H1 (cell line): ENCODE results near the gene KRT27. TPM values are rescaled to one million over a fixed set of nuclear protein-coding genes. Genes with fewer than 3 reads are reported as not detected.

Experiments used
- CTCF ChIA-PET: fragments of 300-600 bp; sonication (Branson Sonifier 250); formaldehyde crosslinking; loops from one replicate; lab custom pipeline; 2021; ENCODE audit not compliant: partially characterized antibody; lab: Charles Lee
- POLR2A ChIA-PET: fragments of 300-600 bp; sonication (Branson Sonifier 250); formaldehyde crosslinking; loops from one replicate; lab custom pipeline; 2021; ENCODE audit warnings: inconsistent platforms; ENCODE audit not compliant: partially characterized antibody; lab: Charles Lee
- DNase-seq, 2 experiments: peaks; one replicate each; pipeline versions ENCODE4 v3.0.0 to v3.0.0-alpha.2; 2010 to 2022; ENCODE audit warnings: low spot score in 2 of 2, low read depth in 1 of 2, mixed read lengths in 1 of 2
- FAIRE-seq: peaks from 2 replicates; lab custom pipeline; 2011; peaks lifted over from hg19 to GRCh38; lab: Jason Lieb, UNC
- H2AFZ ChIP-seq: 2 replicates; pipeline ENCODE4 v1.8.1; 2012; ENCODE audit warnings: low read length, inconsistent platforms
- H2AK5ac ChIP-seq: 2 replicates; pipeline ENCODE4 v1.6.1; 2013; ENCODE audit warnings: low read depth, low read length
- H2BK120ac ChIP-seq: replicated peaks from 2 replicates; pipeline ENCODE3; 2013; ENCODE audit warnings: low read depth, low read length, inconsistent platforms
- H2BK12ac ChIP-seq: 2 replicates; pipeline ENCODE4 v1.6.1; 2013; ENCODE audit warnings: low read depth, low read length
- H2BK15ac ChIP-seq: 2 replicates; pipeline ENCODE4 v1.6.1; 2013; ENCODE audit warnings: low read length
- H2BK20ac ChIP-seq: 2 replicates; pipeline ENCODE4 v1.6.1; 2013; ENCODE audit warnings: low read length
- H2BK5ac ChIP-seq: 2 replicates; pipeline ENCODE4 v1.6.1; 2013; ENCODE audit warnings: low read depth, low read length
- H3K14ac ChIP-seq: 2 replicates; pipeline ENCODE4 v1.6.1; 2013; ENCODE audit warnings: inconsistent platforms; ENCODE audit not compliant: insufficient read length
- H3K18ac ChIP-seq: 2 replicates; pipeline ENCODE4 v1.6.1; 2013; ENCODE audit warnings: low read length; ENCODE audit errors: extremely low read depth
- H3K23ac ChIP-seq: 2 replicates; pipeline ENCODE4 v1.6.1; 2013; ENCODE audit warnings: inconsistent platforms; ENCODE audit not compliant: insufficient read length
- H3K23me2 ChIP-seq: 2 replicates; pipeline ENCODE4 v1.6.1; 2013; ENCODE audit warnings: low read depth, low read length
- H3K27ac ChIP-seq: 2 replicates; pipeline ENCODE4 v1.6.1; 2011; ENCODE audit warnings: low read depth, low read length, inconsistent platforms
- H3K27me3 ChIP-seq, 4 experiments: replicated peaks in 1 of 4; 1 replicate in 1 of 4; 2 replicates in 3 of 4; pipeline versions ENCODE4 v1.6.1 to v1.8.1; 2011 to 2013; ENCODE audit warnings: low read length in 3 of 4, mild to moderate bottlenecking in 3 of 4, inconsistent platforms in 2 of 4, mixed read lengths in 2 of 4, moderate library complexity in 1 of 4; ENCODE audit not compliant: control insufficient read depth in 3 of 4, insufficient read depth in 3 of 4; ENCODE audit errors: extremely low read depth in 1 of 4
- H3K36me3 ChIP-seq, 4 experiments: 2 replicates each; pipeline versions ENCODE4 v1.6.1 to v1.8.1; 2011 to 2013; ENCODE audit warnings: mild to moderate bottlenecking in 4 of 4, low read length in 3 of 4, moderate library complexity in 2 of 4, control low read depth in 1 of 4, inconsistent platforms in 1 of 4; ENCODE audit not compliant: insufficient read depth in 4 of 4, control insufficient read depth in 2 of 4
- H3K4ac ChIP-seq: replicated peaks from 2 replicates; pipeline ENCODE3; 2013; ENCODE audit warnings: low read length, low read depth, mixed read lengths, inconsistent platforms; ENCODE audit not compliant: insufficient read length
- H3K4me1 ChIP-seq, 4 experiments: replicated peaks in 1 of 4; 1 replicate in 1 of 4; 2 replicates in 3 of 4; pipeline versions ENCODE4 v1.6.1 to v1.8.1; 2011 to 2013; ENCODE audit warnings: low read length in 3 of 4, inconsistent platforms in 2 of 4, mixed read lengths in 1 of 4; ENCODE audit not compliant: insufficient read depth in 4 of 4, control insufficient read depth in 3 of 4
- H3K4me2 ChIP-seq, 2 experiments: 2 replicates each; pipeline versions ENCODE4 v1.6.1 to v1.8.1; 2011 to 2013; ENCODE audit warnings: low read depth in 2 of 2, low read length in 2 of 2, control low read depth in 1 of 2, inconsistent platforms in 1 of 2, mild to moderate bottlenecking in 1 of 2; ENCODE audit not compliant: insufficient read depth in 1 of 2
- H3K4me3 ChIP-seq, 4 experiments: fragments of 200-600, 300-600 bp in 1 of 4; sonication (generic), shearing (Covaris generic), sonication (Bioruptor Twin) in 1 of 4; 2 replicates each; pipeline versions ENCODE4 v1.5.1 to v1.8.1; 2011 to 2016; ENCODE audit warnings: low read length in 4 of 4, low read depth in 3 of 4, control low read depth in 2 of 4, inconsistent platforms in 2 of 4, mild to moderate bottlenecking in 2 of 4, mixed read lengths in 1 of 4, moderate library complexity in 1 of 4; ENCODE audit not compliant: insufficient read depth in 2 of 4; ENCODE audit errors: extremely low read depth in 1 of 4
- H3K56ac ChIP-seq: replicated peaks from 2 replicates; pipeline ENCODE3; 2013; ENCODE audit warnings: low read depth, mild to moderate bottlenecking, mixed read lengths, low read length, inconsistent platforms; ENCODE audit not compliant: insufficient read length
- H3K79me1 ChIP-seq: 2 replicates; pipeline ENCODE4 v1.6.1; 2013; ENCODE audit warnings: low read depth, low read length, control low read depth
- H3K79me2 ChIP-seq, 2 experiments: 2 replicates each; pipeline versions ENCODE4 v1.6.1 to v1.8.1; 2012 to 2013; ENCODE audit warnings: low read length in 2 of 2, mild to moderate bottlenecking in 2 of 2, inconsistent platforms in 1 of 2; ENCODE audit not compliant: insufficient read depth in 2 of 2, control insufficient read depth in 1 of 2
- H3K9ac ChIP-seq, 4 experiments: replicated peaks in 1 of 4; 1 replicate in 1 of 4; 2 replicates in 3 of 4; pipeline versions ENCODE4 v1.6.1 to v1.8.1; 2011 to 2013; ENCODE audit warnings: low read depth in 3 of 4, low read length in 3 of 4, control low read depth in 2 of 4, mild to moderate bottlenecking in 2 of 4, moderate library complexity in 2 of 4, inconsistent platforms in 1 of 4; ENCODE audit errors: extremely low read depth in 1 of 4
- H3K9me3 ChIP-seq, 2 experiments: 2 replicates each; pipeline versions ENCODE4 v1.6.1 to v1.8.1; 2012 to 2013; ENCODE audit warnings: mild to moderate bottlenecking in 2 of 2, moderate library complexity in 2 of 2, control low read depth in 1 of 2, inconsistent platforms in 1 of 2, low read depth in 1 of 2, low read length in 1 of 2, mixed read lengths in 1 of 2; ENCODE audit not compliant: insufficient read depth in 2 of 2
- H4K20me1 ChIP-seq, 2 experiments: replicated peaks in 1 of 2; 2 replicates each; pipeline versions ENCODE3 to v1.8.1; 2011 to 2013; ENCODE audit warnings: inconsistent platforms in 2 of 2, low read length in 2 of 2, mild to moderate bottlenecking in 1 of 2; ENCODE audit not compliant: insufficient read depth in 2 of 2, control insufficient read depth in 1 of 2
- H4K5ac ChIP-seq: 2 replicates; pipeline ENCODE4 v1.6.1; 2013; ENCODE audit warnings: low read length, low read depth, mixed read lengths, inconsistent platforms; ENCODE audit not compliant: insufficient read length
- H4K8ac ChIP-seq: 2 replicates; pipeline ENCODE4 v1.8.0; 2013; ENCODE audit warnings: mild to moderate bottlenecking, moderate library complexity, low read length, inconsistent platforms; ENCODE audit not compliant: insufficient read depth; ENCODE audit errors: extremely low read depth
- H4K91ac ChIP-seq: replicated peaks from 2 replicates; pipeline ENCODE3; 2013; ENCODE audit warnings: low read length, mixed read lengths, inconsistent platforms; ENCODE audit not compliant: insufficient read length
- ASH2L ChIP-seq: fragments of 200-600, 300-600 bp; sonication (generic); IDR thresholded peaks from one replicate; pipeline ENCODE4 v1.7.1; 2017; ENCODE audit warnings: low read length
- CBX8 ChIP-seq: fragments of 300-800, 300-1000 bp; sonication (generic); IDR thresholded peaks from 2 replicates; pipeline ENCODE4 v1.7.1; 2016; ENCODE audit warnings: low read depth, low read length, borderline replicate concordance
- CEBPB ChIP-seq: IDR thresholded peaks from 2 replicates; pipeline ENCODE4 v1.6.1; 2012; ENCODE audit warnings: low read depth, low read length
- EGR1 ChIP-seq: IDR thresholded peaks from 2 replicates; pipeline ENCODE4 v1.6.1; 2011; ENCODE audit warnings: low read depth, low read length, borderline replicate concordance
- FOSL1 ChIP-seq: IDR thresholded peaks from 2 replicates; pipeline ENCODE4 v1.6.1; 2011; ENCODE audit warnings: mild to moderate bottlenecking, low read depth, low read length, moderate library complexity; ENCODE audit not compliant: insufficient read depth
- GABPA ChIP-seq: IDR thresholded peaks from 2 replicates; pipeline ENCODE4 v1.6.1; 2011; ENCODE audit warnings: mild to moderate bottlenecking, low read length, moderate library complexity, borderline replicate concordance; ENCODE audit not compliant: insufficient read depth
- JUND ChIP-seq: IDR thresholded peaks from 2 replicates; pipeline ENCODE4 v1.6.1; 2011; ENCODE audit warnings: mild to moderate bottlenecking, improper control_type of control experiment, low read length
- NRF1 ChIP-seq: IDR thresholded peaks from 2 replicates; pipeline ENCODE4 v1.6.1; 2011; ENCODE audit warnings: mild to moderate bottlenecking, low read depth, low read length, improper control_type of control experiment
- POLR2AphosphoS5 ChIP-seq: IDR thresholded peaks from 2 replicates; pipeline ENCODE4 v1.6.1; 2011; ENCODE audit warnings: low read depth, low read length
- RNF2 ChIP-seq: fragments of 200-900, 300-1000 bp; sonication (generic); IDR thresholded peaks from 2 replicates; pipeline ENCODE4 v1.7.1; 2016; ENCODE audit warnings: borderline replicate concordance, low read depth, mild to moderate bottlenecking, antibody characterized with exemption, low read length; ENCODE audit not compliant: poor library complexity, severe bottlenecking; ENCODE audit errors: missing control alignments
- RXRA ChIP-seq: IDR thresholded peaks from 2 replicates; pipeline ENCODE4 v1.6.1; 2011; ENCODE audit warnings: low read depth, mild to moderate bottlenecking, low read length, moderate library complexity; ENCODE audit not compliant: insufficient read depth
- SP1 ChIP-seq: IDR thresholded peaks from 2 replicates; pipeline ENCODE4 v1.6.1; 2011; ENCODE audit warnings: low read depth, low read length
- YY1 ChIP-seq: IDR thresholded peaks from 2 replicates; pipeline ENCODE4 v1.6.1; 2011; ENCODE audit warnings: low read depth, mild to moderate bottlenecking, low read length
- WGBS, 2 experiments: shearing (Covaris generic) in 1 of 2; methylation state at CpG; one replicate each; pipeline versions ENCODE4 v1.1.6 to v1.1.7; 2013 to 2015; ENCODE audit warnings: low lambda C conversion rate in 2 of 2, mixed read lengths in 2 of 2, inconsistent platforms in 1 of 2, low coverage in 1 of 2, missing lambda C conversion rate in 1 of 2; ENCODE audit not compliant: insufficient replicate concordance in 2 of 2, insufficient coverage in 1 of 2, insufficient read length in 1 of 2; ENCODE audit errors: extremely low coverage in 1 of 2, missing lambda C conversion rate in 1 of 2; 5-methylcytosine and 5-hydroxymethylcytosine counted together
- polyA plus RNA-seq, 7 experiments: library from polyadenylated mRNA; depleted of rRNA in 3 of 7; stranded (reverse) in 5 of 7; unstranded in 2 of 7; fragments of >200 nt in 5 of 7; fragments of 200-250 nt in 2 of 7; gene quantifications; 1 replicate in 5 of 7; 2 replicates in 1 of 7; 4 replicates in 1 of 7; pipeline versions ENCODE4 v1.2.1 to v1.2.3, GENCODE V29; 2011 to 2013; ENCODE audit warnings: missing spikeins in 2 of 7, mixed read lengths in 2 of 7
- total RNA-seq: library from RNA; stranded (reverse); fragmentation: NEBNext Ultra II Directional; extraction: Animal tissue kit (Norgen Biotek cat#: 25700); gene quantifications from 2 replicates; pipeline ENCODE4 v1.2.1, GENCODE V29; 2021
- TF ChIP-seq, protein P1 (sequence below): IDR thresholded peaks from 2 replicates; pipeline ENCODE4 v1.6.1; 2011; ENCODE audit warnings: low read length, improper control_type of control experiment

Gene KRT27
- total and polyA plus RNA-seq, 2 of the 8 experiments (the other 6 are each of a cell fraction or from before 2014, with no cell fraction given) = not detected

DNA sequence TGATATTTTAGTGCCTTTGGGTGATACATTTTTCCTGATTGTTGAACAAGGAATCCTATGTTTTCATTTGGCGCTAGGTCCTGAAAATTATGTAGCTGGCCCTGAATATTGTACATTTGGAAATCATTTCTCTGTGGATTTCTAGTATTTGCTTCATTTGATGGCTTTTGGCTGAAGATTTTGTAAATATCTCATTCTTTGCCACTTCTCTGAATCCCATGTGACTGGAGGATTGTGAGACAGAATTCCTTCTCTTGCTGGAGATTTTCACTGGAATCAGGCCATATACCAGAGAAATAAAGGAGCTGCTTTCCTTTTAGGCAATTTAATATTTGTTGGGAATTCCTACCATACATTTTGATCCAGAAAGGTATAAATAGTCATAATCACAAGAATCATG lies 8.8 kb upstream of the KRT27 start:
- H3K79me1 ChIP-seq = no peaks in the 10 kb centered on the region
- no peak overlapping the region for H3K14ac ChIP-seq
- H2AK5ac ChIP-seq = no peak overlapping the region
- no peaks in the 10 kb centered on the region for H3K36me3 ChIP-seq
- no peak for TF ChIP-seq GABPA
- no peak for TF ChIP-seq RNF2
- no peak for TF ChIP-seq YY1
- TF ChIP-seq CEBPB = no peak
- no peak for TF ChIP-seq RXRA
- TF ChIP-seq CBX8 = no peak
- no peak for TF ChIP-seq NRF1
- TF ChIP-seq SP1 = no peak
- TF ChIP-seq, protein P1, sequence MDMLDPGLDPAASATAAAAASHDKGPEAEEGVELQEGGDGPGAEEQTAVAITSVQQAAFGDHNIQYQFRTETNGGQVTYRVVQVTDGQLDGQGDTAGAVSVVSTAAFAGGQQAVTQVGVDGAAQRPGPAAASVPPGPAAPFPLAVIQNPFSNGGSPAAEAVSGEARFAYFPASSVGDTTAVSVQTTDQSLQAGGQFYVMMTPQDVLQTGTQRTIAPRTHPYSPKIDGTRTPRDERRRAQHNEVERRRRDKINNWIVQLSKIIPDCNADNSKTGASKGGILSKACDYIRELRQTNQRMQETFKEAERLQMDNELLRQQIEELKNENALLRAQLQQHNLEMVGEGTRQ = no peak
- TF ChIP-seq POLR2AphosphoS5 = no peak
- TF ChIP-seq JUND = no peak
- TF ChIP-seq ASH2L = no peak
- TF ChIP-seq EGR1 = no peak
- no peak for TF ChIP-seq FOSL1
- no peak overlapping the region for H2BK120ac ChIP-seq
- H3K4me3 ChIP-seq = no peak overlapping the region
- H2BK15ac ChIP-seq = no peak overlapping the region
- FAIRE-seq = no peak
- no peak overlapping the region for H2BK20ac ChIP-seq
- no peak overlapping the region for H3K18ac ChIP-seq
- H3K9ac ChIP-seq = no peak overlapping the region
- no peak overlapping the region for H4K8ac ChIP-seq
- H3K56ac ChIP-seq = no peak overlapping the region
- POLR2A ChIA-PET = no interaction called here
- no peak overlapping the region for H3K23ac ChIP-seq
- H3K23me2 ChIP-seq = no peaks in the 10 kb centered on the region
- no peaks in the 10 kb centered on the region for H3K27me3 ChIP-seq
- H3K27ac ChIP-seq = no peak overlapping the region
- H3K4me1 ChIP-seq = no peaks in the 10 kb centered on the region
- no peak overlapping the region for H3K4ac ChIP-seq
- no peak overlapping the region for H2BK5ac ChIP-seq
- no peaks in the 10 kb centered on the region for H4K20me1 ChIP-seq
- H4K5ac ChIP-seq = no peak overlapping the region
- H3K9me3 ChIP-seq = no peaks in the 10 kb centered on the region
- no peaks in the 10 kb centered on the region for H3K79me2 ChIP-seq
- no peak overlapping the region for H4K91ac ChIP-seq
- no peak for DNase-seq
- no peak overlapping the region for H2BK12ac ChIP-seq
- CTCF ChIA-PET = interaction anchor here (0.6 to 2.6 kb wide), 6 partner anchors 9 to 171 kb away, joined by 3 to 17 read pairs (median 3); partner anchors contain the start of gene KRT28
- H2AFZ ChIP-seq = no peak overlapping the region
- H3K4me2 ChIP-seq = no peak overlapping the region
- WGBS, 2 experiments = 82% methylated on average over 1 of the region's 1 CpG; no CpG with 5 or more reads in 1 of the 2 experiments
